NCI-H446 (cell line): ENCODE results near the gene NLRC5.

Source experiments
- DNase-seq, 2 experiments: peaks; one replicate each; lab custom pipeline; 2025; lab: John Stamatoyannopoulos, UW

NLRC5 gene

DNA sequence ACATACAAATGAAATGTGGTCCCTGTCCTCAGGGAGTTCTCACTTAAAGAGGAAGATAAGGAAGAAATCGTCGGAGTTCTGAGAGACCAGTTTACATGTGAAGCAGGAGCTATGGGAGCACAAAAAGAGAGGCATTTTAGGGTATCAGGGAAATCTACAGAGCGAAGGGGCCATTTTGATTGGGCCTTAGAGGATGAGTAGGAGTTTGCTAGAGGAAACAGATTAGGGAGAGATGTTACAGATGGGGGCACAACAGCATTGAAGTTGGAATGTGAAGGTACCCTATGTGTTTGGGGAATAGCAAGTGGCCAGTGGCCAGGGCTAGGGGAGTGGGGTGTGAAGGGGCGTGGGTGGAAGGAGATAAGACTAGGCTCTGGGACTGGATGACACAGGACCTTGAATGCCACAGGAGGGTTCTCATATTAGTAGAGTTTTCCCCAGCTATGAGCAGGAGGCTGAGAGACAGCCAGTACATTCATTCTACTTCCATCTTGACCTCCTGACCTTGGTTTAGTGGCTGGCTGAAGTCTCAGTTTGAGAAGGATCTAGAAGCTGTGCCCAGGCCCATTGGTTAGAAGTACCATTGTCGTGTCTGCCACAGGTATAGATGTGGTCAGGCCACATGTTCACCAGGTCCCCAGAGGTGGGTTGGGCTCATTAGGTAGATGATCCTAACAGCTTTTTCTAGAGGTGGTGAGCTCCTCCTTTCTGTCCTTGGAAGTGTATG, 137.8 kb downstream of the NLRC5 start:
- DNase-seq = no peak

DNA sequence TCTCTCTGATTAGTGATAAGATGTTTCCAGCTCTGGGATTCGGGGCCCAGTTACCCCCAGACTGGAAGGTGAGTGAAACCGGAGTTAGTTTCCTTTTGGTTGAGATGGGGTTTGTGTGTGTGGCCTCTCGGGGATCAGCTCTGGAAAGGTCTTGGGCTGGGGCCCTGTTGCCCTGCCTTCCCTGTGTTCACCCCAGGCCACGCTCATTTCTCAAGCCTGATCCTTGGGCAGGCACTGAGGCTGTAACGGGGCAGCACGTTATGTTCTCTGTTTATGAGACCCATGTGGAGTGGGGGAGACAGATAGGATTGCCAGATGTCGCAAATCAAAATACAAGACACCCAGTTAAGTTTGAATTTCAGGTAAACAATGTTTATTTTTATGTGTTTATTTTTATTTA, 138.5 kb downstream of the NLRC5 start:
- DNase-seq = no peak

DNA sequence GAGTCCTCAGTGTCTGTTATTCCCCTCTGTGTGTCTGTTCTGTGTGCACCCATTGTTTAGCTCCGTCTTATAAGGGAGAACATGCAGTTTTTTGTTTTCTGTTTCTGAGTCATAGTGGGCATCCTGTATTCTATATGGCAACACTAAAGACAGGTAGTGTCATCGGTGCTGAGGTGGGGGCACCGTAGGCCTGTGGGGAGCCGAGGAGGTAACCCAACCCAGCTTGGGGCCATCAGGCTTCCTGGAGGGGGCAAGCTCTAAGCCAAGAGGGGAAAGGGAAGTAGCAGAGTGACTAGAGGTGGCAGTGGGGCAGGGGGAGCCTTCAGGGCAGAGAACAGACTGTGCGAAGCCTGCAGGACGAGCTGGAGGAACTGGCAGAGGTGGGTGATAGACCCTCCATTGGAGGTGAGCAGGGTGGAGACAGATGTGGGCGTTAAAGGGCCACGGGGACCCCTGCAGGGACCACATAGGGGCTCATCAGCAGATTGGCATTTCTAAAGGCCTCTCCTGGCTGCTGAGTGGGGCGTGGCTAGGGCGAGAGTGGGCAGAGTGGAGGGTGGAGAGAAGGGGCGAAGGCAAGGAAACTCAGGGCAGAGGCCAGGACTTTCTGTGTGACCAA, 139.5 kb downstream of the NLRC5 start:
- no peak for DNase-seq

DNA sequence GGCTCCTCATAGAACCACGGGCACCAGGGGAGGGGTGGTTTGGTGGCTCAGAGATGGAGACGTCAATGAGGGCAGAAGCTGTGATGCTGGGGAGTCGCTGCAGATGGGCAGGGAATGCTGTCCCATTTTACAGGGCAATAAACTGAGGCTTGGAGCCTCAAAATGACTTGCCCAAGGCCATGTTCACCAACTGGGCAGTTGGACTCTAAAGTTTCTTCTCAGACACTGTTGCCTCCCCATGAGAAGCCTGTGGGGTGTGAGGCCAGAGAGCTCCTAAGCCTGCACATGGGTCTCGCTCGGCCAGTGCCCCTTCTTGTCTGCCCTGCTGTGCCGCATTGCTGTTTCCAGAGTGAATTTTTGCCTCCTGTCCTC, 141.6 kb downstream of the NLRC5 start:
- DNase-seq = no peak

DNA sequence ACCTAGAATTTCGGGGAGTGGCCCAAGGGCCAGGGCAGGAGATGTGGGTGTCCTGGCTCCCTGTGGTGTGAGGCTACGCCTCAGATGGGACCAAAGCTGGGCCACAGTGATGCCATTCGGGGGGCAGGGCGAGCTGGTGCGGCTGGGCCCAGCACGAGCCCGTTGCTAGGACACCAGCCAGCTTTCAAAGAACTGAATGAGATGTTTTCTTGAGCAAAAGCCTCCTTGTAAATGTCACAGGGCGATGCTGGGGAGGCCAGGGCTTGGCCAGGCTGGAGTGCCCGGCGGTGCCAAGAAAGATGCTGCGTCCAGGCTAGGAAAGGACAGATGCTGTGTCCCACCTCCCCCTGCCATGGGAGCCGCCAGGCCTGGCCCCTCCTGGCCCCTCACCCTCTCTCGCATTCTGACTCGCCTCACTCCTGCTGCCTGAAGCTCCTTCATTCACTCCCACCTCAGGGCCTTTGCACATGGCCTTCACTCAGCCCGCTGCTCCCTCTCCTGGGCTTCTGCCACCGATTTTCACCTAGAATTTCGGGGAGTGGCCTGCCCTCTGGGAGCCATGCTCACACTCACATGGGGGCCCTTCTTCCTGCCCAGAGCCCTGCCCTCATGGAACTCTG, 142.1 kb downstream of the NLRC5 start:
- no peak for DNase-seq

DNA sequence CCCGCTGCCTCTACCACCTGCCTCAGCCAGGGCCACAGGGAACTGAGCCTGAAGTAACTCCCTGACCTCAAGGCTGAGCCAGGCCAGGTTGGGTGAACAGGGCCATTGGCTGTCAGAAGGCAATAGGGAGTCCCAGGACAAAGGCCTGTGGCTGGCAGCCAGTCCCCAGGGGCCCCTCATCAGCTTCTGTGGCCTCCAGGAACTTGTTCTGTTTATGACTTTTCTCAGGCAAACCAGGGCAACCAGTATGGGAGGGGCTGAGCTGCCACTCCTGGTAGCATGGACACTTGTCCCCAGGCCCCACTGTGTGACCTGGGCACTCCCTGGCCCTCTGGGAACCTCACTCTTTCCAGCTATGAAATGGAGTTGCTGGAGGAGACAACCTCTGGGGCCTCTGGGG, 143.1 kb downstream of the NLRC5 start:
- no peak for DNase-seq

DNA sequence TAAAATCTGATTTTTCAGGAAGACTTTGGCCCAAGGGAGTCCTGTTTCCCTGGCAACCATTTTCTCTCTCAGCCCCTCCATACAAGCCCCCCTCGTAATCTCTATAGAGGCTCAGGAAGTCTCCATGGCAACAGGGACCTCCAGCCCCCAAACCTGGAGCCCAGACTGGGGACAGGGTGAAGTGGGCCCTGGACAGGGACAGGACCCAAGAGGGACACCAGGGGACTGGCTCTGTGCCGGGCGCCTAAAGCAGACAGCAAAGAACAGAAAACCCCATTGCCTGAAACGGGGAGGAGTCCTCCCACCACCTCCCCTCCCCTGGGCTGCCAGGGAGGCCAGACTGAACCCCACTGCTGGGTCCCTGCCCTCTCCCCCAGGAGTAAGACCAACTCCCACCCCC, 143.7 kb downstream of the NLRC5 start:
- no peak for DNase-seq
